HepG2 (cell line): ENCODE data around the gene AUH. TPM values are rescaled to one million over a fixed set of nuclear protein-coding genes. Genes with fewer than 3 reads are reported as not detected.

ENCODE experiments used
- ARNT ChIP-seq: fragments of 450-650 bp; IDR thresholded peaks from 2 replicates; pipeline ENCODE4 v1.6.1; 2017
- BORCS8-MEF2B ChIP-seq: sonication (generic); formaldehyde crosslinking; IDR thresholded peaks from 2 replicates; pipeline ENCODE4 v1.8.0; 2022; ENCODE audit warnings: mild to moderate bottlenecking, missing genetic modification reagents
- FOSL1 ChIP-seq: sonication (generic); formaldehyde crosslinking; IDR thresholded peaks from 2 replicates; pipeline ENCODE4 v1.9.0; 2021; ENCODE audit warnings: missing genetic modification reagents, borderline replicate concordance
- HNRNPK ChIP-seq: fragments of 200-400 bp; formaldehyde crosslinking; IDR thresholded peaks from 2 replicates; pipeline ENCODE4 v1.6.1; 2018; ENCODE audit warnings: low read length, low read depth, moderate library complexity, mild to moderate bottlenecking; ENCODE audit not compliant: poor library complexity, severe bottlenecking
- JUNB ChIP-seq: sonication (generic); formaldehyde crosslinking; IDR thresholded peaks from 2 replicates; pipeline ENCODE4 v1.8.0; 2022; ENCODE audit warnings: missing genetic modification reagents, mild to moderate bottlenecking, borderline replicate concordance
- KMT2A ChIP-seq: sonication (generic); formaldehyde crosslinking; IDR thresholded peaks from 2 replicates; pipeline ENCODE4 v1.4.0; 2020; ENCODE audit warnings: missing genetic modification reagents
- MEIS2 ChIP-seq: sonication (generic); formaldehyde crosslinking; IDR thresholded peaks from 2 replicates; pipeline ENCODE4 v1.9.0; 2021; ENCODE audit warnings: mild to moderate bottlenecking, missing genetic modification reagents
- MIER2 ChIP-seq: IDR thresholded peaks from 2 replicates; pipeline ENCODE4 v1.6.1; 2016; ENCODE audit warnings: missing biosample characterization, missing genetic modification reagents
- MYC ChIP-seq: sonication (generic); formaldehyde crosslinking; IDR thresholded peaks from 2 replicates; pipeline ENCODE4 v1.9.0; 2021; ENCODE audit warnings: missing genetic modification reagents, borderline replicate concordance
- NFE2 ChIP-seq: sonication (generic); formaldehyde crosslinking; IDR thresholded peaks from 2 replicates; pipeline ENCODE4 v1.4.0; 2020; ENCODE audit warnings: missing genetic modification reagents
- PBX2 ChIP-seq: IDR thresholded peaks from 2 replicates; pipeline ENCODE4 v1.6.1; 2016; ENCODE audit warnings: control low read depth
- RBM22 ChIP-seq: fragments of 200-400 bp; formaldehyde crosslinking; optimal IDR thresholded peaks from 2 replicates; pipeline ENCODE3; 2017; ENCODE audit warnings: mild to moderate bottlenecking, low read length, moderate library complexity
- SOX5 ChIP-seq: IDR thresholded peaks from 2 replicates; pipeline ENCODE4 v1.6.1; 2016; ENCODE audit warnings: borderline replicate concordance
- SUZ12 ChIP-seq: fragments of 150-350 bp; IDR thresholded peaks from 2 replicates; pipeline ENCODE4 v1.6.1; 2014; ENCODE audit warnings: low read depth, low read length
- ZBTB1 ChIP-seq: sonication (generic); formaldehyde crosslinking; IDR thresholded peaks from 2 replicates; pipeline ENCODE4 v1.4.0; 2020; ENCODE audit warnings: missing genetic modification reagents, borderline replicate concordance
- ZNF205 ChIP-seq: IDR thresholded peaks from 2 replicates; pipeline ENCODE4 v1.6.1; 2018; ENCODE audit warnings: missing biosample characterization, missing genetic modification reagents
- ZNF281 ChIP-seq: sonication (generic); formaldehyde crosslinking; IDR thresholded peaks from 2 replicates; pipeline ENCODE4 v1.4.0; 2020; ENCODE audit warnings: missing genetic modification reagents, borderline replicate concordance
- ZNF646 ChIP-seq: sonication (generic); formaldehyde crosslinking; IDR thresholded peaks from 2 replicates; pipeline ENCODE4 v1.9.0; 2021; ENCODE audit warnings: mild to moderate bottlenecking, missing genetic modification reagents
- ZNF670 ChIP-seq: sonication (generic); formaldehyde crosslinking; IDR thresholded peaks from 2 replicates; pipeline ENCODE4 v1.8.0; 2022; ENCODE audit warnings: mild to moderate bottlenecking, missing genetic modification reagents, borderline replicate concordance
- ZNF747 ChIP-seq: sonication (generic); formaldehyde crosslinking; IDR thresholded peaks from 2 replicates; pipeline ENCODE4 v1.8.1; 2023; ENCODE audit warnings: missing genetic modification reagents, mild to moderate bottlenecking, borderline replicate concordance
- ZNF772 ChIP-seq: sonication (generic); formaldehyde crosslinking; IDR thresholded peaks from 2 replicates; pipeline ENCODE4 v1.5.0; 2020; ENCODE audit warnings: mild to moderate bottlenecking, missing genetic modification reagents
- polyA plus RNA-seq, 8 experiments: library from polyadenylated mRNA; depleted of rRNA in 3 of 8; stranded (reverse) in 7 of 8; unstranded in 1 of 8; fragments of >200 nt; fragmentation: Illumina TruSeq in 4 of 8; extraction: Trizol in 4 of 8; gene quantifications; 2 replicates each; pipeline versions ENCODE4 v1.2.1 to v1.2.3, GENCODE V29; 2011 to 2016; ENCODE audit warnings: low read depth in 4 of 8, missing spikeins in 1 of 8, mixed read lengths in 1 of 8; ENCODE audit not compliant: insufficient read depth in 1 of 8
- total RNA-seq, 5 experiments: library from RNA; depleted of rRNA; stranded (reverse); fragments of >200 nt; fragmentation: Illumina TruSeq; extraction: Trizol; gene quantifications; 2 replicates each; pipeline ENCODE4 v1.2.3, GENCODE V29; 2016; ENCODE audit warnings: low read depth in 1 of 5

AUH gene
- total and polyA plus RNA-seq, 2 of the 13 experiments (the other 11 are each of a cell fraction or from before 2014, with no cell fraction given), result 25.8 to 31.9 TPM

- TF ChIP-seq ZNF646 (peak; percentile 47; the same call in 1 of the 2 replicates), JUNB (CRISPR knock-in tag) (no peak; the same call in 1 of the 2 replicates), MEIS2 (no peak), ZNF772 (CRISPR knock-in tag) (no peak), FOSL1 (CRISPR knock-in tag) (no peak), HNRNPK (no peak), MIER2 (no peak), ZBTB1 (CRISPR knock-in tag) (no peak), BORCS8-MEF2B (no peak), KMT2A (CRISPR knock-in tag) (0 out of 2 replicates have a peak, but pooled peaks have one; percentile 32), ZNF747 (CRISPR knock-in tag) (no peak), SOX5 (CRISPR knock-in tag) (no peak; the same call in 1 of the 2 replicates), ARNT (no peak), NFE2 (no peak), ZNF281 (CRISPR knock-in tag) (no peak), ZNF205 (CRISPR knock-in tag) (no peak), RBM22 (no peak), MYC (CRISPR knock-in tag) (no peak), ZNF670 (no peak), PBX2 (CRISPR knock-in tag) (no peak), SUZ12 (no peak)
These were observed 153.8 kb downstream of the AUH start (continued) for GRCh38 chr9:91207729-91208418.
